Measurements from ENCODE around the gene GFOD1. TPM values are rescaled to one million over a fixed set of nuclear protein-coding genes. Genes with fewer than 3 reads are reported as not detected.
"Not testable (repeated sequence)": the region's sequence is repeated elsewhere in the genome, so short reads cannot be mapped to it uniquely, and the experiment has no call there.

GFOD1 gene
- total RNA-seq, 1 donor from 2014 or later = 14.5 TPM

GRCh38 chr6:13349811-13350506 lies 137.4 kb downstream of the GFOD1 start:
- no peak for DNase-seq

GRCh38 chr6:13348334-13349113 lies 138.9 kb downstream of the GFOD1 start:
- DNase-seq = no peak

GRCh38 chr6:13346245-13346644 lies 141.2 kb downstream of the GFOD1 start:
- DNase-seq = no peak

GRCh38 chr6:13342414-13343019 lies 144.9 kb downstream of the GFOD1 start:
- DNase-seq = no peak

- DNase-seq = no peak
Observed at GRCh38 chr6:13339863-13340630, 147.4 kb downstream of the GFOD1 start.

- DNase-seq = no peak
Observed at GRCh38 chr6:13338038-13338437, 149.4 kb downstream of the GFOD1 start.

GRCh38 chr6:13336553-13336952 lies 150.8 kb downstream of the GFOD1 start:
- peak; percentile 95 for DNase-seq

GRCh38 chr6:13334953-13335352 lies 152.4 kb downstream of the GFOD1 start:
- no peak for DNase-seq

- no peak for DNase-seq
Observed at GRCh38 chr6:13332349-13332706, 155.1 kb downstream of the GFOD1 start.

- DNase-seq = no peak
Observed at GRCh38 chr6:13331516-13332348, 155.7 kb downstream of the GFOD1 start.

GRCh38 chr6:13328875-13329183 lies 158.6 kb downstream of the GFOD1 start:
- no peak for DNase-seq

- DNase-seq = peak; percentile 83
Observed at GRCh38 chr6:13328076-13328874, 159.1 kb downstream of the GFOD1 start, which contains the start of gene TBC1D7. TSS of gene TBC1D7 (minus strand) at chr6:13328537. CDS start at chr6:13326898, 1,639 bp downstream.

- no peak for DNase-seq
Observed at GRCh38 chr6:13327691-13328075, 159.7 kb downstream of the GFOD1 start.

- DNase-seq = not testable (repeated sequence)
Observed at GRCh38 chr6:13326031-13326586, 161.3 kb downstream of the GFOD1 start.

GRCh38 chr6:13319891-13320564 lies 167.4 kb downstream of the GFOD1 start:
- no peak for DNase-seq

GRCh38 chr6:13318821-13319220 lies 168.6 kb downstream of the GFOD1 start:
- no peak for DNase-seq

- DNase-seq = no peak
Observed at GRCh38 chr6:13315896-13316295, 171.5 kb downstream of the GFOD1 start.

- no peak for DNase-seq
Observed at GRCh38 chr6:13314806-13315205, 172.6 kb downstream of the GFOD1 start.

GRCh38 chr6:13311155-13311554 lies 176.2 kb downstream of the GFOD1 start:
- DNase-seq = no peak

- DNase-seq = no peak
Observed at GRCh38 chr6:13308332-13308731, 179.1 kb downstream of the GFOD1 start.

Measured in skin of body (tissue), 2 donors.